ENCODE measurements around the gene UBR2.
A peak's percentile ranks its signal among the peaks of the same experiment; 100 is the strongest.

Gene UBR2

DNA sequence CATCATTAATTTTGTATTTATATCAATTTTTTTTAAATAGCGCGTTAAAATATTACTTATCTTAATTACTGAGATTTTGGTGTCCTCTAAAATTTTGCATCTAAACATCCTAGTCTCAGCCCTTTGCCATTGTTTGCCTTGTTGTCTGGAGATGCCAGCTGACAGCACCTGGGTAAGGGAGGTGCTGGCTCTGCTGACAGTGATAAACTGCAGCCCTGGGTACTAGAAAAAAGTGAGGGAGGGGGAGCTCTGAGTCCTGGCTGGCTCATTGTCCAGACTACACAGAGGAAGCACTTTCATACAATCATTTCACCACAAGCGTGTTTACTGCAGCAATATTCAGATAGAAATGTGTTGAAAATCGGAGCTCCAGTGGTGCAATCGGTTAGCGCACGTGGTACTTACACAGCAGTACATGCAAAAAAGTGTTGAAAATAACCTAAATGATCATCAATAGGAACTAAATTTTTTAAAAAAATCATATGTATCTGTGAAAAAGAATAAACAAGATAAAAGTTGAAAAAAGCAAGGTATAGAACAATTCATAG lies 18.5 kb upstream of the UBR2 start:
- peaks cover 0 to 8% (median 2%) of the 10 kb centered on the region in 4 donors for H3K4me1 ChIP-seq
- no peaks in the 10 kb centered on the region for H3K27me3 ChIP-seq
- no peak overlapping the region for H3K4me3 ChIP-seq
- no peak for DNase-seq
- TF ChIP-seq, protein P1, sequence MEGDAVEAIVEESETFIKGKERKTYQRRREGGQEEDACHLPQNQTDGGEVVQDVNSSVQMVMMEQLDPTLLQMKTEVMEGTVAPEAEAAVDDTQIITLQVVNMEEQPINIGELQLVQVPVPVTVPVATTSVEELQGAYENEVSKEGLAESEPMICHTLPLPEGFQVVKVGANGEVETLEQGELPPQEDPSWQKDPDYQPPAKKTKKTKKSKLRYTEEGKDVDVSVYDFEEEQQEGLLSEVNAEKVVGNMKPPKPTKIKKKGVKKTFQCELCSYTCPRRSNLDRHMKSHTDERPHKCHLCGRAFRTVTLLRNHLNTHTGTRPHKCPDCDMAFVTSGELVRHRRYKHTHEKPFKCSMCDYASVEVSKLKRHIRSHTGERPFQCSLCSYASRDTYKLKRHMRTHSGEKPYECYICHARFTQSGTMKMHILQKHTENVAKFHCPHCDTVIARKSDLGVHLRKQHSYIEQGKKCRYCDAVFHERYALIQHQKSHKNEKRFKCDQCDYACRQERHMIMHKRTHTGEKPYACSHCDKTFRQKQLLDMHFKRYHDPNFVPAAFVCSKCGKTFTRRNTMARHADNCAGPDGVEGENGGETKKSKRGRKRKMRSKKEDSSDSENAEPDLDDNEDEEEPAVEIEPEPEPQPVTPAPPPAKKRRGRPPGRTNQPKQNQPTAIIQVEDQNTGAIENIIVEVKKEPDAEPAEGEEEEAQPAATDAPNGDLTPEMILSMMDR (IDR thresholded peaks at IDR 0.05) = no peak
- no peaks in the 10 kb centered on the region for H3K9me3 ChIP-seq
- H3K36me3 ChIP-seq = no peaks in the 10 kb centered on the region
- no peak overlapping the region for H3K27ac ChIP-seq
- intact Hi-C loops (cut with DNase I; ENCODE audit: low total_unique reads) = no loop called here

DNA sequence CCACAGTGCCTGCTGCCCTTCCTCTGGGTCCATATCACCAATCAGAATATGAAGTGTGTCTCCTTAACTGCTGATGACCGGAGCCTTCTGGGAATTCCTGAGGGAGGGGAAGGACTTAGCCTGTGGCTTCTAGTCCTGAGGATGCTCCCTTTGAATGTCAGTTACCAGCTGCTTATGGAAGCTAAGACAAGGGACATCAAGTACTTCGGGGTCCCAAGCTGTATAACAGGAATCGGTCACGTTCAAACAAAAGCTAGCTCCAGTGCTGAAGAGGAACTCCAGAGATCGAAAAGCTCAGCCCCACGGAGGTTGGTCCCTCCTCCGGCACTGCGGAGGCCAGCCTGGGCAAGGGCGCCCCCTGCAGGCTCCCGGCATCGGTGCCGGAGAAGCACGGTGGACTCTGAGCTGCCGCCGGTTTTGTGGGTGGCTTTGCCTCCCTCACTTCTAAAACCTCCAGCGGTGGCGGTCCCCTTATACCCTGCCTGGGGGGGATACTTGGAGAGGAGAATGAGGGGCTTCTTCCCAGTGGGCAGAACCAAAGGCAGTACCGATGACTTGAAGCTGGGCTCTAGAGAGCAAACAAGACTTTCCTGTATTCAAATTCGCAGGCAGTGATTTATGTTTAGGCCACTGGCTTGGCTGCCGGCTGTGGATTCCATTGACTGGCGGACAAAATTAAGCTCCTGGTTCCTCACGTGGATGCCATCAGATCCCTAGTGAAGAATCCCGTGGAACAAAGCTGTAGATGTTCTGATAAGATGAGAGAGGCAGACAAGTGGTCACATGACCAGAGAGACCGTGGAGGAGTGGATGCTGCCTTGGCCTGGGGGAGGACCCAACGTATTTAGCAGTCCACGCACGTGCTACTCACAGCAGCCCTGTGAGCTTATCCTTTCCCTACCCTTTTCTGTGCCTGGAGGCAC lies 16.2 kb upstream of the UBR2 start:
- H3K9me3 ChIP-seq = no peaks in the 10 kb centered on the region
- no peaks in the 10 kb centered on the region for H3K27me3 ChIP-seq
- H3K4me1 ChIP-seq = peaks cover 0 to 8% (median 2%) of the 10 kb centered on the region in 4 donors
- peak overlapping the region; percentile 44 to 52 for H3K4me3 ChIP-seq
- intact Hi-C loops (cut with DNase I; ENCODE audit: low total_unique reads) = no loop called here
- TF ChIP-seq, protein P1 (IDR thresholded peaks at IDR 0.05) = peak; percentile 93 to 98
- DNase-seq = peak; percentile 79 to 89
- H3K36me3 ChIP-seq = no peaks in the 10 kb centered on the region
- peak overlapping the region; percentile 41 to 57 for H3K27ac ChIP-seq

DNA sequence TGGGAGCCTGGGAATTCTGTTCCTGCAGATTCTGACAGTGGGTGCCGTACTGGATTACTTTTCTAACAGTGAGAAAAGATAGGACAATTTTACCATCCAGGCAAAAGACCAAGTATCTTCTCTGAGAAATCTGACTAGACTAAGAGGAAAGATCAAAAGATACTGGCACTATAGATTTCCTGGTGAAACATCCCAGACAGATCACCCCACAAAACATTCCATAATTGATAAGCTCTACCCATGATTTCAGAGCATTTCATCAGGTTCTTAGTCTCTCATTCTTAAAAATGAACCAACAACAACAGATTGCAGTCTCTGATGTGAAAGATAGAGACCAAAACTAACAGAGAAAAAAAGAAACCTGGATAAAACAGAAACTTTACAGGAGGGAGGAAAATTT lies 13.6 kb upstream of the UBR2 start:
- no peak for DNase-seq
- H3K9me3 ChIP-seq = no peaks in the 10 kb centered on the region
- H3K36me3 ChIP-seq = no peaks in the 10 kb centered on the region
- TF ChIP-seq, protein P1 (IDR thresholded peaks at IDR 0.05) = no peak
- peaks cover 0 to 12% (median 6%) of the 10 kb centered on the region in 4 donors for H3K4me1 ChIP-seq
- H3K4me3 ChIP-seq = no peak overlapping the region
- no peak overlapping the region for H3K27ac ChIP-seq
- intact Hi-C loops (cut with DNase I; ENCODE audit: low total_unique reads) = no loop called here
- no peaks in the 10 kb centered on the region for H3K27me3 ChIP-seq

DNA sequence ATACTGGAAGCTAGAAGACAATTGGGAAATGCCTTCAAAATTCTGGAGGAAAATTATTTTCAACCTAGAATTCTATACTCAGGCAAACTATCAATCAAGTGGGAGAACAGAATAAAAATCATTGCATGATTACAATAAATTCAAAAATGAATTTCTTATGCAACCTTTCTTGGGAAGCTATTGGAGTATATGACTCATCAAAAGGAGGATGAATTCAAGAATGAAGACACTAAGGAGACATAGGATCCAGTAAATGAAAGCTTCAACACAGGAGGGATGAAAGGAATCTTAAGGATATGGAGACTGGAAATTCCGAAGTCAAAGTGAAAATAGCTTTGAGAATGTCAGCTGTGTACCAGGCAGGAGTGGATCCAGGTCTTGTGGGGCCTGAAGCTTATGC lies 12.6 kb upstream of the UBR2 start:
- H3K4me3 ChIP-seq = no peak overlapping the region
- no peak for DNase-seq
- H3K36me3 ChIP-seq = no peaks in the 10 kb centered on the region
- no peaks in the 10 kb centered on the region for H3K9me3 ChIP-seq
- intact Hi-C loops (cut with DNase I; ENCODE audit: low total_unique reads) = no loop called here
- H3K4me1 ChIP-seq = peaks cover 0 to 12% (median 6%) of the 10 kb centered on the region in 4 donors
- H3K27ac ChIP-seq = no peak overlapping the region
- TF ChIP-seq, protein P1 (IDR thresholded peaks at IDR 0.05) = no peak
- no peaks in the 10 kb centered on the region for H3K27me3 ChIP-seq

DNA sequence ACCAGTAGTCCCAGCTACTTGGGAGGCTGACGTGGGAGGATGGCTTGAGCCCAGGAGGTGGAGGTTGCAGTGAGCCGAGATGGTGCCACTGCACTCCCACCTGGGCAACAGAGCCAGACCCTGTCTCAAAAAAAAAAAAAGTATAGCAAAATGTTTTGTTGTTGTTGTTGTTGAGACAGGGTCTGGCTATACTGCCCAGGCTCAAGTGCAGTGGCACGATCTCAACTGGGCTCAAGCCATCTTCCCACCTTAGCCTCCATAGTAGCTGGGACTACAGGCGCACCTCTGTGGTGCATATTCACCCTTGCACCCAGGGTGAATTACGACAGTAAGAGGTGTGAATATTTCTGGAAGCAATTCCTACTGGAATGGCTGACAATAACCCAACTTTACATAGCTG lies 11.4 kb upstream of the UBR2 start:
- TF ChIP-seq, protein P1 (IDR thresholded peaks at IDR 0.05) = no peak
- no peaks in the 10 kb centered on the region for H3K36me3 ChIP-seq
- H3K27me3 ChIP-seq = no peaks in the 10 kb centered on the region
- H3K27ac ChIP-seq = no peak overlapping the region
- no peaks in the 10 kb centered on the region for H3K9me3 ChIP-seq
- intact Hi-C loops (cut with DNase I; ENCODE audit: low total_unique reads) = no loop called here
- peaks cover 0 to 8% (median 3%) of the 10 kb centered on the region in 4 donors for H3K4me1 ChIP-seq
- no peak for DNase-seq
- no peak overlapping the region for H3K4me3 ChIP-seq
